HG02840 (cell line): ENCODE results near the gene SMYD3.
A peak's percentile ranks its signal among the peaks of the same experiment; 100 is the strongest.

Experiments used
- ATAC-seq: cut with Tn5 transposase; IDR thresholded peaks from one replicate; pipeline ENCODE4 v1.9.1; 2021; ENCODE audit warnings: mild to moderate bottlenecking, moderate library complexity, moderate number of reproducible peaks; ENCODE audit not compliant: unreplicated experiment, low FRiP score

The SMYD3 gene

DNA sequence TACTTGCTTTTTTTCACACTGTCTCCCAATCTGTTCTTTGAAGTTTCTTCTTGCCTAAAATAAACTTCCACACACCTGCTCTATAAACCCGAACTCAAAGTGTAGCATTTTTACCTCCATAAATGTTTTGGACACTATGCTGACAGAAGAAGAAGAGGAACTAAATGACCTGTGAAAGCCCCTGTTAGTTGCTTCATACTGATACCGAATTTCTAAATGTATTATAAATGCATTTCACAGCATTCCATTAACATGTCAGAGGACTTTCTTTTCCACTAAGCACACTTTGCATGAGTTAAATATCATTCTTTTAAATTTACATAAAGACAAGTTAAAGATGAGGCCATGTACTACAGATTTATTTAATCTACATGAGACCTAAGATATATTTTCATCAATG lies 281.0 kb downstream of the SMYD3 start:
- no peak for ATAC-seq

- ATAC-seq, result no peak
Observed at GRCh38 chr1:246221485-246222255, 285.4 kb downstream of the SMYD3 start.

DNA sequence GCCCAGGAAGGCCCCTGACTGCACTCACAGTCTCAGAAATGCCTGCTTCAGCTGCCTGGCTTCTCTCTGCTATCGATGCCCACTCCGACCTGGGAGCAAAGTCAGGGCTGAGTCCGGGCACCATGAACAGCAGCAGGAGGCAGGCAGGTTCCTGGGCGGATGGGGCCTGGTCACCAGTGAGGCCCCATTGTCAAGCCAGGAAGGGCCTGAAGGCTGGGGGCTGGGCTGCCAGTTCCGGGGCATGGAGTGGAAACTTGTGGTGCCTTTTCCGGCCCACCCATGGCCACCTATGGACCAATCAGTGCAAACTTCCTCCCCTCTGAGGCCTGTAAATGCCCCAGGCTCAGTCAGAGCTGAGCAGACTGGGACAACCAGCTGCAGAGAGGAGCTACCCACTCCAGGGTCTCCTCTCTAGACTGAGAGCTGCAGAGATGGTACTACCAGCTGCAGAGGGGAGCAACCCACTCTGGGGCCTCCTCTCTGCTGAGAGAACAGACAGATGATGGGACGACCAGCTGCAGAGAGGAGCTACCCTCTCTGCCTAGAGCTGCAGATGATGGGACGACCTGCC lies 286.5 kb downstream of the SMYD3 start:
- ATAC-seq, result no peak

DNA sequence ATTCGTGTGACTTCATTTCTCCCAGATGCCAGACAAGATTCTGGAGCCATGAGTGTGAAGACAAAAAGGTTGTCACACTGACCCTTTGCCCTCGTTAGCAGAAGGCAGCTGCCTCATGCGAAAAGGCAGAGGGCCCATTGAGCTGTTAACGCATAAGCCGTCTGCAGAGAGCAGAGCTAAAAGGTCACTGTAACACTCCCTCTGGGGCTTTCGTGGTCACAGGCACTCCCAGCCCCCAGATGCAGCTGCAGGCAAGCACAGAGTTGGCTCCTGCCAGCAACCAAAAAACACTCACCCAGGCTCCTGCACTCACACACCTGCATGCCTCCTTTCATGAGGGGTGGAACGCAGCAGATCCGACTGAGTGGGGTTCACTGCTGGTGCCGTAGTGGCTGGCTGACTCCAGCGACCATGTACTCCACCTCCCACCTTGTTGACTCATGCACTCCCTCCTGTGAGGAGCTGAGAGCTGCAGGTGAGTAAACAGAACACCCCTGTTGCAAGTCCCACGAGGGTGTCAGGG lies 287.5 kb downstream of the SMYD3 start:
- ATAC-seq, result no peak

DNA sequence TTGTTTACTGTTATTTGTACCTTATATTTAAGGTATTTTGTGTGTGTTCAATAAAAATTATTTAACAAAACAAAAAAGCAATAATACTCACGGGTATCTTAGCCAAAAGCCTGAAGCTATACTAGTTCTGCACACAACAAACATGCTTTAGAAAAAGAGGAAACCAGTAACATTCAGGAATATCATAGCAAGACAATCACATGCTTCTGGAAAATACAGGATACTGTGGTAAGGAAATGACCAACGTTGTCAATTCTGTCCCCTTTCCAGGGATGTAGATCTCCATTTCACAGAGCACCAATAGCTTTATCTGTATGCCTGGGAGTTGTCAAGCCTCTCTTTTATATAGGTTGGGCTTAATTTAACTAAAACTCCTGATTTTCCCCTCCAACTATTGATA lies 288.4 kb downstream of the SMYD3 start:
- no peak for ATAC-seq

DNA sequence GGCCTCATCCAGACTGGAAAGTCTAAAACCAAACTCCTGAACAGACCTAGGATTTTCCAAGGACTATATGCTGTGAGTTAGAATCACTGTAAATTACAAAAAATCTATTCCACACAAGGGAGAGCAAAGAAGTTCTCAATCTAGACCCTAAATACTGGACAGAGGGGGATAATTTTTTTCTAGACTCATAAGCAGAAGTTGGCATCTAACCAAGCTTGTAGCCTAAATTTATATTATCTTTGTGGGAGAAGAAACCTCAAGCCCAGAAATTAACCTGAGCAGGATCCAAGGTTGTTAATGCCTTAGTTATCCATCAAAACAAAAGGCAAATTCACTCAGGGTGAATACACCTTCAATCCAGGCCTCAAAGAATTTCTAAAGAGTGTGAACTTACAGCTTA lies 290.2 kb downstream of the SMYD3 start:
- ATAC-seq, result no peak

- no peak for ATAC-seq
Observed at GRCh38 chr1:246215510-246215903, 291.6 kb downstream of the SMYD3 start.

GRCh38 chr1:246214708-246215509 lies 292.2 kb downstream of the SMYD3 start:
- ATAC-seq, result peak; percentile 96

- ATAC-seq, result no peak
Observed at GRCh38 chr1:246213947-246214346, 293.1 kb downstream of the SMYD3 start.

DNA sequence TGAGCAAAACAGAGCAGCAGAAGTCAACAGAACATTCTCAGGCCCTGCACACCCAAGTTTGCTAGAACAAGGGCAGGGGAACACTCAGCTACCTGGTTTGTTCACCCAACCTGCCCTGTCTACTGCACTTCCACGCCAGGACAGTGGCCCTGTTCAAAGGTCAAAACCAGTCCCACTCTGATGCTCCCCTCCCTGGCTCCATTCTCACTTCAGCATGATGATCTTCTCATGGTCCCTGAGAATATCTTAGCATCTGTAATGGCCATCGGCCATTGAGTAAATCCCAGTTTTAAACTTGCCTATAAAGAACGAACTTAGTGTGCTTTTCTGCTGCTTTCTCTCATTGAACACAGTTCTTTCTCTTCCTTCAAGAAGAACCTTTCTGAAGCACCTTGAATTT lies 293.6 kb downstream of the SMYD3 start:
- ATAC-seq, result no peak

- ATAC-seq, result no peak
Observed at GRCh38 chr1:246213036-246213435, 294.0 kb downstream of the SMYD3 start.

DNA sequence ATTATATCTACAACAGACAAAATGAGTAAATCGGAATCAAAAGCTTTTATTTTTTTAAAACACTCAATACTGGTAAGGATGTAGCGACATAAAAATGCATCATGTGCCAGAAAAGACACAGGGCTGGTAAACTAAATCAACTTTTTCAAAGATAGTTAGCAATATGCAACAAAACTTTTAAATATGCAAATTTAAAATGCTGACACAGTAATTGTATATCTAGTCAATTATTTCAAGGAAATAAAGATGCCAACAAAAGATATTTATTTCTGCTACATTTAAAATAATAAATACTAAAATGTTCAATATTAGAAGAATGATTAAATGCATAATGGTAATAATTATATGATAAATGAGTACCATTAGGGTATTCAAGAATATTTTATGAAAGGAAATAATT lies 295.1 kb downstream of the SMYD3 start:
- no peak for ATAC-seq

DNA sequence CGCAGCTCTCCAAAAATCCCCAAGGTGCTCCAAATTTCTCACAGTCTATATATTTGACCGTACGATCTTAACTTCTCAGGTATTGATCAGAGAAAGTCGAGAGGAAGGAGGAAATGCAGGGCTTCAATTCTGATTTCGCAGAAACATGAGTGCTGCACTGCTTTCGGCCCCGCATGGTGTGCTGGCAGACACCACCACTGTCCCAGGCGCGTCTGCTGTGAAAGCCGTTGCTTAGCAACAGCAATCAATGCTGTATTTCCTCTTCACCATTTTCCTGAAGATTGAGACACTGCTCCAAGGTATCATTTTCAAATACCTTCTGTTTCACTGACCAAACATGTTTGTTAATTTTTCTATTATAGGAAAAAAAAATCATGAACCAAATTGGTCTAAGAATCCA lies 296.3 kb downstream of the SMYD3 start:
- no peak for ATAC-seq

- no peak for ATAC-seq
Observed at GRCh38 chr1:246208105-246208504, 299.0 kb downstream of the SMYD3 start.

DNA sequence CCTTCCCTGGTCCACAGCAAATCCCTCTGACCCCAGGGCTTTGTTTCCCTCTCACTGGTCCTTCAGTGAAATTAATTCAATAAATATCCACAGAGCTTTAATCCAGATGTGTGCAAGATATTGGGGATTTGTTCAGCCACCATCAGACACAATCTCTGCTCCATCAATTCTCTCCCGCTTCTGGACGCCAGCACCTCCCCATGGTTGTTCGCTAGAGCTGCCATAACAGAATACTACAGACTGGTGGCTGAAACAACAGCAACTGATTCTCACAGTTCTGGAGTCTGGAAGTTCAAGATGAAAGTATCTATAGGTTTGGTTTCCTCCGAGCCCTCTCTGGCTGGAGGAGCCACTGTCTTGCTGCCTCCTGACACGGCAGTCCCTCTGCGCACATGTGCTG lies 303.9 kb downstream of the SMYD3 start:
- ATAC-seq, result no peak

DNA sequence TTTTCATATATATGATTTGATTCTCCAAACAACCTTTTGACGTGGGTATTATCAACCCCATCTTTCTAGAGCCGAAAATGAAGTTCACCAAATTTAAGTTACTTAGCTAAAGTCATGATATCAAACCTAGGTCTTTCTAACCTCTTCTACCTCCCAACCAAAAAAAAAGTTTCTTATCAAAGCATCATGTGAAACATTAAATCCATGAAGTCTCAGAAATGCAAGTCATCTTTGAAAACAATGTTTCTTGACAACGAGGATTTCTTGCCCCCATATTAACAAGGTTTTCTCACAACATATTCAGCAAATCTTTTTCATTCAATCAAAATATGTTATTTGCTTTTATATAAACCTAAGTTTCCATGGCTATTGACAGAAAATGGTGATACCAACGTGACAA lies 306.3 kb downstream of the SMYD3 start:
- no peak for ATAC-seq

DNA sequence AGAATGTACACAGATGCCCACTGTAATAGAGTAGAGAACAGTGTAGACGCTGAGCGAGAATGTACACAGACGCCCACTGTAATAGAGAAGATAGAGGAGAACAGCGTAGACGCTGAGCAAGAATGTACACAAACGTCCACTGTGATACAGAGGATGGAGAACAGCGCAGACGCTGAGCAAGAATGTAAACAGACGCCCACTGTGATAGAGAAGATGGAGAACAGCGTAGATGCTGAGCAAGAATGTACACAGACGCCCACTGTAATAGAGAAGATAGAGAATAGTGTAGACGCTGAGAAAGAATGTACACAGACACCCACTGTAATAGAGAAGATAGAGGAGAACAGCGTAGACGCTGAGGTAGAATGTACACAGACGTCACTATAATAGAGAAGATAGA lies 306.9 kb downstream of the SMYD3 start:
- no peak for ATAC-seq

DNA sequence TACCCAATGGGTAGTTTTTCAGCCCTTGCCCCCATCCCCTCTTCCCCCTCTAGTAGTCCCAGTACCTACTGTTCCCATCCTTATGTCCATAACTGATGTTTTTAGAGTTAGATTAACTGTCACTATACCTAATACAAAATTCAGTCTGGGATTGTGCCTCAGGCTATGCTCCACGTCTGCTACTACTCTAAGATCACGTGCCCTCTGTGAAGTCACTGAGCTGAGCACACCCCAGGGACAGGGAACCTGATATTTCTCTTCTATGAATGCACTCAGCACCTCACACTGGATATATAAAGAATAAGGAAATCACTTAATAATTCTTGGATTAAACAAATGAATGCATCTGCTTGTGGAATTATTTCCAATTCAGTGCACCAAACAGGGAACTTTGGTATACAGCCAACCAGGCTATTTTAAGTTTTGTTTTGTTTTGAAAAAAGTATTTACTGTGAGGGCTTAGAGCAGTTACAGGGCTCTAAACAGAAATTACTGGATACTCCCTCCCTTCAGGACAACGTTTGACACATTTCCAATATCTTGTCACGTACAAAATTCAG lies 307.9 kb downstream of the SMYD3 start:
- no peak for ATAC-seq

DNA sequence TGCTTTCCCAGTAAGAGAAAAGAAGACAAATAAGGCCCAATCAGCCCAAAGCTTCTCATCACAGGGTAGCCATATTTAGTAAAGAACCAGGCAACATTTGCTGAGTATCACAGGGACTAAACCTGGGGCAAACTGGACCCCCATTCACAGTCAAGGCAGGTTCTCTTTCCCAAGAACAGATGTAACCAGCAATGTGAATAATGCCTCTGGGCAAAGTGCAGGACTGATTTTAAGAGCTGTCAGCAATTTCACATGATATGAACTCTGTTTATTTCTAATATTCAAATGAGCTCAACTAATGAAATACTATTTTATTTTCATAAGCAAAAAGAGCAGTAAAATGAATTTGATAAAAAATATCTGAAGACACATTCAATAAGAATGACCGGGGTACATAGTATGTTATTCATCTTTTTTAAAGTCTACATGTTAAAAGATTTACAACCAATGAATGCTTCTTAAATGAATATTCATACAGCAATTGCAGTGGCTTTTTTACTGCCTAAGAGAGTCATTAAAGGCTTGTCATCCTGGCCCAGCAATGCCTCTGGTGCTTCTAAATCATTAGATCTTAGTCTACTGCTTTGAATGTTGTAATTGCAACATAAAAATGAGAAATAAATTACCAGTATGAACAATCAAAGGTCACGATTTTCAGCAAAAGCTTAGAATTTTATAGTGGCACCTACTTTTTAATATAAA lies 308.8 kb downstream of the SMYD3 start:
- no peak for ATAC-seq

DNA sequence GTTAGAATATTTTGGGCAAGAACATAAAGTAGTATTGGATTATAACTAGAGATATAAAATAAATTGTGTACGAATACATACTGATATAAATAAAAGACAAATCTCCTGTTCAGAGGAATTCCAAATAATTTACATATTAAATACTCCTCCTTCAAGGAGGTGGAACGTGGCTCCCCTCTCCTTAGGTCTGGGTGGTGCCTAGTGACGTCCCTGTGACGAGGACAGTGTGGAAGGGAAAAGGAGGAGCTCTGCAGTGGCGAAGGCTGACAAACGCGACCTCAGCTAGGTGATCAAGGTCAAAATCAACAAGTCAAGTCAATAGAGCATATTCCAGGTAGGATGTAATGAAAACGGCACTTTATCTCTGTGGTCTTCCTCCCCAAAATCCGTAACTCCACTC lies 310.0 kb downstream of the SMYD3 start:
- ATAC-seq, result no peak
